Measurements from ENCODE around the gene LGALS7.
"Not testable (repeated sequence)": the region's sequence is repeated elsewhere in the genome, so short reads cannot be mapped to it uniquely, and the experiment has no call there.

LGALS7 gene

DNA sequence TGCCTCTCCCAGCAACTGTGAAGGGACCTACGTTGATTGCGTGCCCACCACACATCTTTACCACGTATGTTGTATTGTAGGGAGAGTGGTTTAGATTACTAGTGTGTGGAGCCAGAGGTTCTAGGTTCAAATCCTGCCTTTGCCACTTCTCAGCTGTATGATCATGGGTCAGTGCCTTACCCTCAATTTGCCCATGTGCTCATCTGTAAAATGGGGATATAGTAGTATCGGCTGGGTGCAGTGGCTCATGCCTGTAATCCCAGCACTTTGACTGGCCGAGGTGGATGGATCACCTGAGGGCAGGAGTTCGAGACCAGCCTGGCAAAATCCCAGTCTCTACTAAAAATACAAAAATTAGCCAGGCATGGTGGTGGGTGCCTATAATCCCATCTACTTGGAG, 40.0 kb upstream of the LGALS7 start:
- POLR2A ChIA-PET, result interaction anchor here (0.7 to 1.1 kb wide), 2 partner anchors 18 to 114 kb away, joined by 5 to 7 read pairs; partner anchors contain the start of gene ECH1
- no peak for DNase-seq (ENCODE audit: extremely low spot score)
- CTCF ChIA-PET, result interaction anchor here (1.4 to 2.4 kb wide), 3 partner anchors 8 to 44 kb away, joined by 3 to 5 read pairs (median 5); no protein-coding TSS in a partner anchor
- TF ChIP-seq, protein P1, sequence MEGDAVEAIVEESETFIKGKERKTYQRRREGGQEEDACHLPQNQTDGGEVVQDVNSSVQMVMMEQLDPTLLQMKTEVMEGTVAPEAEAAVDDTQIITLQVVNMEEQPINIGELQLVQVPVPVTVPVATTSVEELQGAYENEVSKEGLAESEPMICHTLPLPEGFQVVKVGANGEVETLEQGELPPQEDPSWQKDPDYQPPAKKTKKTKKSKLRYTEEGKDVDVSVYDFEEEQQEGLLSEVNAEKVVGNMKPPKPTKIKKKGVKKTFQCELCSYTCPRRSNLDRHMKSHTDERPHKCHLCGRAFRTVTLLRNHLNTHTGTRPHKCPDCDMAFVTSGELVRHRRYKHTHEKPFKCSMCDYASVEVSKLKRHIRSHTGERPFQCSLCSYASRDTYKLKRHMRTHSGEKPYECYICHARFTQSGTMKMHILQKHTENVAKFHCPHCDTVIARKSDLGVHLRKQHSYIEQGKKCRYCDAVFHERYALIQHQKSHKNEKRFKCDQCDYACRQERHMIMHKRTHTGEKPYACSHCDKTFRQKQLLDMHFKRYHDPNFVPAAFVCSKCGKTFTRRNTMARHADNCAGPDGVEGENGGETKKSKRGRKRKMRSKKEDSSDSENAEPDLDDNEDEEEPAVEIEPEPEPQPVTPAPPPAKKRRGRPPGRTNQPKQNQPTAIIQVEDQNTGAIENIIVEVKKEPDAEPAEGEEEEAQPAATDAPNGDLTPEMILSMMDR (IDR thresholded peaks at IDR 0.05; ENCODE audit: control extremely low read depth, extremely low read depth, low read depth, missing control alignments), result no peak

DNA sequence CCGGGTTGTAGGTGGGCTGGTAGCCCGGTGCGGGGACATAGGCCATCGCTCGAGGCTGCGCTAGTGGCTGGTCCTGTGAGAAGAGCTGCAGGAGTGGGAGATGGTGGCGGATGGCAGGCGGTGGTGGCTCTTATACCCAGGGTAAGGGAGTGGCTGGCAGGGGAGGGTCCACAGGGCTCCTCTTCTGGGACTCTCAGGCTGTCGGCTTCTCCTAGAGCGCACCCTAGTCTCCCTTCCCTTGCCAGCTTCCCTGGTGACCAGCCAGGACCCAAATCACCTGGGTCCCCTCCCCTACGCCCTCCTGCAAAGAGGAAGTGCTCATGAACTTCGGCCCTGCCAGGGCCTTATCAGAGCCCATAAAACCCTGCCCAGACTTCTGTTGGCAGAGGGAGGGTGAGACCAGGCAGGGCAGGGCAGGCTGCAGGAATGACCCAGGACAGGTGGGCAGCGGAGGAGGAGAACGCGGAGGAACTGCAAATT, 39.6 kb upstream of the LGALS7 start, which contains the start of gene LGALS4:
Gene LGALS4 (minus strand): TSS at position 105 of the 480 bp plus-strand sequence. CDS start 59 bp downstream, at position 46.
- ChIA-PET POLR2A (no interaction called here), CTCF (interaction anchor here (1.4 to 2.4 kb wide), 2 partner anchors 9 to 14 kb away, joined by 3 to 5 read pairs; no protein-coding TSS in a partner anchor)
- no peak for DNase-seq (ENCODE audit: extremely low spot score)
- TF ChIP-seq, protein P1 (IDR thresholded peaks at IDR 0.05; ENCODE audit: control extremely low read depth, extremely low read depth, low read depth, missing control alignments), result no peak

DNA sequence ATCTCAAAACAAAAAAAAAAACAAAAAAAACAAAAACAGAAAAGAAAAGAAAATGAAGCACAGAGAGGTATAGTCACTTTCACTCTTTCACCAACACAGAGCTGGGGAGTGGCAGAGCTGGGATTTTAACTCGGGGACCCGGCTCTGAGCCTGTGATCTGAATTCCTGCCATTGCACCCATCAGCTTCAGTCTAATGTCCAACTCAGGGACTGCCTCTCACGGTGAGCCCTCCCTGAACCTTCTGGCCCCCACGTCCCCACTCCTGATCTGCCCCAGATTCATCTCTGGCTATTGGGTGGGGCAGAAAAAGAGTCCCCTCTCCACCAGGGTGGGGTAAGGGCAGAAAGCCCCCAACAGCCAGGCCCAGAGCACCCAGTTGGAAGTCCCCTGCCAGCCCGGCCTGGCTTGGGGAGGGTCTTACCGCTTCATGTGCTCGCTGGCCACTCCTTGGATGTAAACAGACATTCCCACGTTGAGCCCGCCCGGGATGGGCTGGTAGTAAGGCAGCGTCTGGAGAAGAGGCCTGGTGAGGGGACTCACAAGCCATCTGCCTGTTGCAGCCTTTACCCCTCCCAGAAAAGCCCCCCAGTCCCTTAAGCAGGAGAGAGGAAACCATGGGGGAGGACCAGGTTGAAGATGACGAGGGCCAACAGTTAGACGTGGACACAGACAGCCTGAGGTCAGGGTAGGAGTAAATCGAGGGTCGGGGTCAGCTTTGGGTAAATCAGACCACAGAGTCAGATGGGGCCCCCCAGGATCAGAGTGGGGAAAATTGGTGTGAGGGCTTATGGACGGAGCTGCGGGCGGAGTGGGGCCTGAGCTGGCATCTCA, 38.9 kb upstream of the LGALS7 start:
- POLR2A ChIA-PET, result interaction anchor here (0.6 to 1.3 kb wide), 2 partner anchors 8 to 405 kb away, joined by 3 read pairs; no protein-coding TSS in a partner anchor
- CTCF ChIA-PET, result interaction anchor here (1.5 to 2.4 kb wide), 2 partner anchors 13 to 410 kb away, joined by 3 to 5 read pairs; partner anchors contain the start of gene FAM98C
- no peak for DNase-seq (ENCODE audit: extremely low spot score)
- TF ChIP-seq, protein P1 (IDR thresholded peaks at IDR 0.05; ENCODE audit: control extremely low read depth, extremely low read depth, low read depth, missing control alignments), result no peak

DNA sequence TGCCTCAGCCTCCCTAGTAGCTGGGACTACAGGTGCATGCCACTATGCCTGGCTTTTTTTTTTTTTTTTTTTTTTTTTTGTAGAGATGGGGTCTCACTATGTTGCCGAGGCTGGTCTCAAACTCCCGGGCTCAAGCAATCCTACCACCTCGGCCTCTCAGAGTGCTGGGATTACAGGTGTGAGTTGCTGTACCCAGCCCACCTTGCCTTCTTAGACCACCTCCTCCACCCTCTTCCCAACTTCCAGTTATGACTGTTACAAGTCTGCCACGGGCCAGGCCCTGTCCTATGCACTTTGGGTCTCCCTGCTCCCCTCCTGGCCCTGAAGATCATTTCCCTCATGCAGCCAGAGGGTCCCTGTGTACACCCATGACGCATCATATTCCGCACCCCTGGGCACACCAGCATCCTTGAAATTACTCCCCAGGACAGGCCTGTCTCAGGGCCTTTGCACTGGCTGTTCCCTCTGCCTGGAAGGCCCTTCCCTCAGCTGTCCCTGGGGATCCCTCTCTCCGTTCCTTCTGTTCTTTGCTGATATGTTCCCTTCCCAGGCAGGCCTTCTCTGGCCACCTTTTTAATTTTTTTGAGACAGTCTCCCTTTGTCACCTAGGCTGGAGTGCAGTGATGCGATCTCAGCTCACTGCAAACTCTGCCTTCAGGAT, 36.4 kb upstream of the LGALS7 start:
- DNase-seq (ENCODE audit: extremely low spot score), result no peak
- ChIA-PET CTCF (interaction anchor here (1.1 kb wide), 1 partner anchor 30 kb away, joined by 3 read pairs; no protein-coding TSS in a partner anchor), POLR2A (no interaction called here)
- TF ChIP-seq, protein P1 (IDR thresholded peaks at IDR 0.05; ENCODE audit: control extremely low read depth, extremely low read depth, low read depth, missing control alignments), result no peak

DNA sequence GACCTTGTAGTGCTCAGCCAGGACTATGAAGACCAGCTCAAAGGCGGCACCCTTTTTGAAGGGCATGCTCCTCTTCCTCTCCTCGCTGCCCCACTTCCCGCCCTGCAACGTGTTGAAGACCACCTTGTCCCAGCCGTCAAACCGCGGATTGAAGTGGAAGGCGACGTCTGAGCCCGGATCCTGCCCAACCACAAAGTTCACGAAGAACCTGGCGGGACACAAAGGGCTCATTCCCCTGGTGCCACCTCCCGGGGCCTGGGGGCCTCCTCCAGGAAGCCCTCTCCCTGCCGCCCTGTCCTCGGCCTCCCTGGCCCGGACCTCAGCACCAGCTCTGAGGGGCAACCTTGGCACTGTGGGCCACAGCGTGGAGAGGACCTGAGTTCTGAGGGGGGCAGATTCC, 35.4 kb upstream of the LGALS7 start:
- TF ChIP-seq, protein P1 (IDR thresholded peaks at IDR 0.05; ENCODE audit: control extremely low read depth, extremely low read depth, low read depth, missing control alignments), result no peak
- ChIA-PET CTCF (no interaction called here), POLR2A (interaction anchor here (1.2 kb wide), 1 partner anchor 23 kb away, joined by 3 read pairs; no protein-coding TSS in a partner anchor)
- no peak for DNase-seq (ENCODE audit: extremely low spot score)

DNA sequence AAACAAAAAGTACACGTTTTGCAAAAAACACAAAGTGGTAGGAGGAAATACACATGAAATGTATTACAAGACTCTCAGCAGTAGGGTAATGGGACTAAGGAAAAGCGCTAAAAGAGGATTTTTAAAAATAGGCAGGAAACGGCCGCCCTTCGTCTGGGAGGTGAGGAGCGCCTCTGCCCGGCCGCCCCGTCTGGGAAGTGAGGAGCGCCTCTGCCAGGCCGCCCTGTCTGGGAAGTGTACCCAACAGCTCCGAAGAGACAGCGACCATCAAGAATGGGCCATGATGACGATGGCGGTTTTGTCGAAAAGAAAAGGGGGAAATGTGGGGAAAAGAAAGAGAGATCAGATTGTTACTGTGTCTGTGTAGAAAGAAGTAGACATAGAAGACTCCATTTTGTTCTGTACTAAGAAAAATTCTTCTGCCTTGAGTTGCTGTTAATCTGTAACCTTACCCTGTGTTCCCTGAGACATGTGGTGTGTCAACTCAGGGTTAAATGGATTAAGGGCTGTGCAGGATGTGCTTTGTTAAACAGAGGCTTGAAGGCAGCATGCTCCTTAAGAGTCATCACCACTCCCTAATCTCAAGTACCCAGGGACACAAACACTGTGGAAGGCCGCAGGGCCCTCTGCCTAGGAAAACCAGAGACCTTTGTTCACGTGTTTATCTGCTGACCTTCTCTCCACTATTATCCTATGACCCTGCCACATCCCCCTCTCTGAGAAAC, 34.2 kb upstream of the LGALS7 start:
- DNase-seq (ENCODE audit: extremely low spot score); CTCF ChIA-PET: not testable (repeated sequence)
- POLR2A ChIA-PET, result interaction anchor here (1.2 kb wide), 1 partner anchor 24 kb away, joined by 3 read pairs; no protein-coding TSS in a partner anchor
